PC-3 (cell line): Measurements from ENCODE around the gene ACSM6.

Experiments used
- EZH2 ChIP-seq: fragments of 300-600 bp; sonication (generic); IDR thresholded peaks from one replicate; pipeline ENCODE4 v1.6.1; 2017; ENCODE audit warnings: antibody characterized with exemption, mild to moderate bottlenecking, low read length; ENCODE audit not compliant: unreplicated experiment
- TF ChIP-seq, protein P1 (sequence below): fragments of 300-600 bp; sonication (generic); conservative IDR thresholded peaks from 2 replicates; pipeline ENCODE4 v1.5.1; 2017; ENCODE audit warnings: antibody characterized with exemption, low read depth, mild to moderate bottlenecking, low read length

DNA sequence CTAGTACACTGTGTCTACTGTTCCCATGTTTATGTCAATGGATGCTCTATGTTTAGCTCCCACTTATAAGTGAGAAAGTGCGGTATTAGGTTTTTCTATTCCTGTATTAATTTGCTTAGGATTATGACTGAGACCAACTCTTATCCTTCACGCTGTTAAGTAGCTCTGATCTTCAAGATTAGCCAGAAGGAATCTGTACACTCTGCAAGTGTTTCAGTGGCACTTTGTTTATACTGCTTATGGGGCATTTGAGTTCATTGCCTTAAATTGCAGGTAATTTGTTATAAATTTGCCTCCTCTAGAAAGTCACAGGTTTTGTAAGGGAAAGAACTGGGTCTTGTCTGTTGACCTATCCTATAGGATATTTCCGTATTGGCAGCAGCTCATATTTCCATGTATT lies 6.4 kb upstream of the ACSM6 start:
- TF ChIP-seq, protein P1, sequence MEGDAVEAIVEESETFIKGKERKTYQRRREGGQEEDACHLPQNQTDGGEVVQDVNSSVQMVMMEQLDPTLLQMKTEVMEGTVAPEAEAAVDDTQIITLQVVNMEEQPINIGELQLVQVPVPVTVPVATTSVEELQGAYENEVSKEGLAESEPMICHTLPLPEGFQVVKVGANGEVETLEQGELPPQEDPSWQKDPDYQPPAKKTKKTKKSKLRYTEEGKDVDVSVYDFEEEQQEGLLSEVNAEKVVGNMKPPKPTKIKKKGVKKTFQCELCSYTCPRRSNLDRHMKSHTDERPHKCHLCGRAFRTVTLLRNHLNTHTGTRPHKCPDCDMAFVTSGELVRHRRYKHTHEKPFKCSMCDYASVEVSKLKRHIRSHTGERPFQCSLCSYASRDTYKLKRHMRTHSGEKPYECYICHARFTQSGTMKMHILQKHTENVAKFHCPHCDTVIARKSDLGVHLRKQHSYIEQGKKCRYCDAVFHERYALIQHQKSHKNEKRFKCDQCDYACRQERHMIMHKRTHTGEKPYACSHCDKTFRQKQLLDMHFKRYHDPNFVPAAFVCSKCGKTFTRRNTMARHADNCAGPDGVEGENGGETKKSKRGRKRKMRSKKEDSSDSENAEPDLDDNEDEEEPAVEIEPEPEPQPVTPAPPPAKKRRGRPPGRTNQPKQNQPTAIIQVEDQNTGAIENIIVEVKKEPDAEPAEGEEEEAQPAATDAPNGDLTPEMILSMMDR, result no peak
- TF ChIP-seq EZH2, result no peak
